ENCODE data around the gene OTULIN.

DNA sequence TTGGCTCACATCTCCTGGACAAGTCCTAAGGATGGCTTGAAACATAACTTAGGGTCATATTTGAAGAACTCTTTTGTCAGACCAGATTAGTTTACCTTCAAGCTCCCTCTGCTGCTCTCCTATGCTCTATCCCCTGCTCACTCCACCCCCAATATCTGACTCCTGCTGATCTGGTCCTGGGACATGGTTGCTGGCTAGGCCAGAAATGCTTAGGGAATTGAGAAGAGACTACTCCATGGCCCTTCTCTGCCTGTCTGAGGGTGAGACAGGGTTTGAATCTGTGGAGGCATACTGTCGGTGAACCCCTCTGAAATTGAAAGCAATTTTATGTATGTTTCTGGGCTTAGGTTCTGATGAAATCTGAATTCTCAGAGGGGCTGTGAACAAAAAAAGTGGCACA, 3.3 kb downstream of the OTULIN start:
- TF ChIP-seq, protein P1, sequence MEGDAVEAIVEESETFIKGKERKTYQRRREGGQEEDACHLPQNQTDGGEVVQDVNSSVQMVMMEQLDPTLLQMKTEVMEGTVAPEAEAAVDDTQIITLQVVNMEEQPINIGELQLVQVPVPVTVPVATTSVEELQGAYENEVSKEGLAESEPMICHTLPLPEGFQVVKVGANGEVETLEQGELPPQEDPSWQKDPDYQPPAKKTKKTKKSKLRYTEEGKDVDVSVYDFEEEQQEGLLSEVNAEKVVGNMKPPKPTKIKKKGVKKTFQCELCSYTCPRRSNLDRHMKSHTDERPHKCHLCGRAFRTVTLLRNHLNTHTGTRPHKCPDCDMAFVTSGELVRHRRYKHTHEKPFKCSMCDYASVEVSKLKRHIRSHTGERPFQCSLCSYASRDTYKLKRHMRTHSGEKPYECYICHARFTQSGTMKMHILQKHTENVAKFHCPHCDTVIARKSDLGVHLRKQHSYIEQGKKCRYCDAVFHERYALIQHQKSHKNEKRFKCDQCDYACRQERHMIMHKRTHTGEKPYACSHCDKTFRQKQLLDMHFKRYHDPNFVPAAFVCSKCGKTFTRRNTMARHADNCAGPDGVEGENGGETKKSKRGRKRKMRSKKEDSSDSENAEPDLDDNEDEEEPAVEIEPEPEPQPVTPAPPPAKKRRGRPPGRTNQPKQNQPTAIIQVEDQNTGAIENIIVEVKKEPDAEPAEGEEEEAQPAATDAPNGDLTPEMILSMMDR (IDR thresholded peaks at IDR 0.05; ENCODE audit: low read depth, low read length), result no peak
- TF ChIP-seq POLR2A (IDR thresholded peaks at IDR 0.05; ENCODE audit: extremely low read depth, insufficient read length), result no peak
- TF ChIP-seq, protein P2, sequence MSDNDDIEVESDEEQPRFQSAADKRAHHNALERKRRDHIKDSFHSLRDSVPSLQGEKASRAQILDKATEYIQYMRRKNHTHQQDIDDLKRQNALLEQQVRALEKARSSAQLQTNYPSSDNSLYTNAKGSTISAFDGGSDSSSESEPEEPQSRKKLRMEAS (IDR thresholded peaks at IDR 0.05; ENCODE audit: low read depth, low read length), result no peak
